Measurements from ENCODE around the gene TNS3.

TNS3 gene

DNA sequence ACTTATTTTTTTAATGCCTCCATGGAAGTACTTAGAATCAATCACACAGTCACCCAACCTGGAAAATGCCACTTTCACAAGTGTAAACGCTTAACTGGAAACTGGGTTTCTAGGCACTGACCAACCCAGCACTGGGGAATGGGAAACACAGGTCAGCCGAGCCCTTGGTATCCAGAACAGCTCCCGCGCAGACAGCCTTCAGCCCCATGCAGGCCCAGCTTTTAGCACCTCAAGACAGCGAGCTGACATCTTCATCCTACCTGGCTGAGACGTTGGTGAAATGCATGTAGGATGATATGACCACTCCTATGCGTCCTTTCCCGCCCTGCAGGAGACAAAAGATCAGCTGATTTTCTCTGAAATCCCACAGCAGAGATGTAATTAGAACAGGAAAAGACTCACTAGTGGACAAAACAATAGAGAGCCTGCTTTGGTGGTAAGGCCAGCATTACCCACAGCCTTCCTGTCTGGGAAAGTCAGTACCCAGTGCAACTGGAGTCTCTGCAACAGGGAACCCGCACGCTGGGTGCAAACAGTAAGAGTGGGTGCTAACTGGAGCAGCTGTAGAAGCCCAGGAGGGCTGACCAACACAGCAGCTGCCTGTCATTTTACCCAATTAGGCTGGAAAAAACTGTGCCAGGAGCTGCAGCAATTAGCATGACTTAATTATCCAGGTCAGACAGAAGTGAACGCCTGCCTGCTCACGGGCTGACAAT lies 153.7 kb downstream of the TNS3 start:
- DNase-seq (ENCODE audit: low read depth in 2 of 2), result no peak

DNA sequence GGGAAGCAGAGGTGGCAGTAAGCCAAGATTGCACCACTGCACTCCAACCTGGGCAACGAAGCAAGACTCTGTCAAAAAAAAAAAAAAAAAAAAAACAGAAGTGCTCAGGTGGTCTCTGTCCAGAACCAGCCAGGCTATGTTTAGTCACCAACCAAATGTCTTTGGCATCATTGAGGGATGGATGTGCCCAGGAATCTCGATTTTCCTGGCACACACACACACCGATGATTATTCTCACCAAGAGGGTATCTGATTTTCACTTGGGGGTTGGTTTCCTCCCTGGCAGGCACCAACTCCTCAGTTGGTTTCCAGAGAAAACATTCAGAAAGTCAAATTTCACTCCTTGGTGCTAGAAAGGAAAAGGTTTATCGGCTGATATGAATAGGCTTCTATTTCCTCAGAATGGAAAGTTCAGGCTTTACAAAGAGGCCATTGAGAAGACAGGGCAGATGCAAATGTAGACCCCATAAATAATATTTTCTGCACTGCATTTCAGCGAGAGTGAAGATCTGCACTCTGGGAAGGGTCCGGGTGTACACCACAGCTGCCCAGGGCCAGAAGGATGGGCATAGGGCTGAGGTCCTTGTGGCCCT lies 154.8 kb downstream of the TNS3 start:
- no peak for DNase-seq (ENCODE audit: low read depth in 2 of 2)

DNA sequence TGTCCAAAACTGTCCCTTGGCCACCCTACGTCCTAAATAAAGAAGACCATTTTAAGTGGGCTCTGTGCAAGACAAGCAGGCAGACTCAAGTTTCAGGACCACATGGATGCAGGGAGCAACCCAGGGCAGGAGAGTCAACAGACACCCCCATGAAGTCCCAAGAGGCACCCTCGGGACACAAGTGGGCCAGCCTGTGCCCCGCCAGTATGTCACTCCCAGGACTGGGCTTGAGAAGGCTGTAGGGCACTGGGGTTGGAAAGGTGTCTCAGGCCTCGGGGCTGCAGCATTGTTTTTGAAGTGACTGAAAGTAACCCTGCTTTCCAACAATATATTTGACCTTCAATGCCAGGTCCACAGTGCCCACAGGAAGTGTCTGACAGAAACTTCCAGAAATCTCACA lies 157.4 kb downstream of the TNS3 start:
- DNase-seq (ENCODE audit: low read depth in 2 of 2), result no peak

GRCh38 chr7:47423196-47423595 lies 158.7 kb downstream of the TNS3 start:
- no peak for DNase-seq (ENCODE audit: low read depth in 2 of 2)

DNA sequence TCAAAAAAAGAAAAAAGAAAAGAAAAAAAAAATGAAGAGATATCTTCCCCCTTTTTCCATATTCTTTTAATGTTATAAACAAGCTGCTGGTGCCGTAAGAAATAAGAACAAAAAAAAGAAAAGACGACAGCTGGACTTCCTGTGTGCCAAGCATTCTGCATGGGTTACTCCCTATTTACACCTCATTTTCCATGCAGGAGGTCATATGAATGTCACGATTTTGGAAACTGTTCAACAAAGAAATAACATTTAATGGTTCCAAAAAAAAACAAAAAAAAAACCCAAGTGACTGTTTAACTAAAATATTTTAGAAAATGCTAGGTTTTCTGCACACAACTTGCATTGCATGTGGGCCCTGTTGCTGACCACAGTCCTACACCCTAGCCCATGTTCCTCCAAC lies 159.3 kb downstream of the TNS3 start:
- DNase-seq (ENCODE audit: low read depth in 2 of 2), result no peak

- no peak for DNase-seq (ENCODE audit: low read depth in 2 of 2)
These were observed 160.5 kb downstream of the TNS3 start for GRCh38 chr7:47421456-47421855.

DNA sequence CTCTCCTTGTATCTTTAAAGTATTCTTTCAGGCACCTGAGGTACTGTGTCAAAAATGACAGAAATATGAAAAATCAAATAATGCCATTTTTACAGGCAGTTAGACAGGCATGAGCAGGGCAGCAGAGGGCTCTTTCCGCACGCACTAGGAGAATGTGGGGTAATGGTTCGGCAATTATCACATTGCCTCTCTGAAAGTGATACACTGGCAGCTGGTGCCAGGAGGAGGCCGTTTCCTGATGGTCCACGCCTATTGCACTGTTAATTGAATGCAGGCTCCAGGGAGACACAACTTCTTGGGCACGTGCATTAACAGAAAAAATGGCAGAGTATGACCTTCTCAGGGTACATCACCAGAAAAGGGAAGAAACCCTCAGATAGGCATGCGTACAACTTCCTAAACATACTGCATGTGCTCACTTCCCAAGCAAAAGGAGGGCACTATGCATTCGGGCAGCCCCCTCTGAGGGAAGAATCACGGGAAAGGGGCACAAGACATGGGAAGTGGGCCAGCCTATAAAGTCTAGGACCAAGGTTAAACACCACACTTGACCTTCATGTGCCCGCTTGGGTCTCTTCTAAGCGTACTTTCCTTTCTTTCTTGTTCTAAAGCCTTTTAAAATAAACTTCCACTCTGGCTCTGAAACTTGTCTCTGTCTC lies 161.7 kb downstream of the TNS3 start:
- DNase-seq (ENCODE audit: low read depth in 2 of 2), result no peak

- DNase-seq (ENCODE audit: low read depth in 2 of 2), result no peak
These were observed 162.4 kb downstream of the TNS3 start for GRCh38 chr7:47419471-47419870.

- no peak for DNase-seq (ENCODE audit: low read depth in 2 of 2)
These were observed 163.2 kb downstream of the TNS3 start for GRCh38 chr7:47418601-47419309.

DNA sequence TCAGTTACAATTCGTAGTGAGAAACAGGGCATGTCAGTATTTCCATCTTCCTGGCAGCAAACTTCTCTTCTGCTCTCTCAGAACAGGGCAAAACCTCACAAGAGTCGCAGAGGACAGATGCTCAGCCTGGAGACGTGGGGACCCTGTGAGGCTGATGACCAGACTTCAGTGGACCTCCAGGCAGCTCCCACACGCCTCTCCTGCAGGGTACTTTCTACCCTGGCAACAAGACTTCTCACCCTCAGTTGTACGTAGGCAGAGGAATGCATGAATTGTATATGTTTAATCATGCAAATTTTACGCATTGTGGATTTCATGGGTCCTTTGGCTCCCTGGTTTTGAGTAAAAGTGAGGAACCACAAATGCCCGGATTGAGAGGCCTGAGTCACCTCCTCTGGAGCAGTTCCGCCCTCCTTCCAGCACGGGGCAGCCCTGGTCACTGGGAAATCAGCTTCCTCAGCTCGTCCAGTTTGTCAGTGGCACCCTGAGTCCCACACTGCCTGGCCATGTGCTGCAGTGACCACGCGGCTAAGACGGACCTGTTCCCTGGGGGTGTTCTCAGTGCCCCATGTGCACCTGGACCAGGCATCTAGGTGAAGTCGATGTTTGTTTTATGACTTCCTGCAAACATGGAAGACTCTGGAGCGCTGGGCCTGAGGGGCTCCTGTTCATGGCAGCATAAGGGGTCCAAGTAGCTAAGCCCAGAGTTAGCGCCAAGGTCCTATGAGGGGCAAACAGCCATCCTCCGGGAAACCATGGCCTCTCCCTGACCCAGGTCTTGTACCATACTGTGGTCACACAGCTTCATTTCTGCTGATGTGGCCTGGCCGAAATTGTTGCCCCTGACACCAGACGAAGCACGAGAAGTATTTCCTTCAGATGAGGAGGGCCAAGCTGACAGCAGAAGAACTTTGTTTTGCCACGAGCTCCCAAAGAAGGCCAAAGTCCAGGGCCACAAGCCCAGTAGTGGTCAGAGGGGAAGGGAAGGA lies 165.1 kb downstream of the TNS3 start:
- no peak for DNase-seq (ENCODE audit: low read depth in 2 of 2)

DNA sequence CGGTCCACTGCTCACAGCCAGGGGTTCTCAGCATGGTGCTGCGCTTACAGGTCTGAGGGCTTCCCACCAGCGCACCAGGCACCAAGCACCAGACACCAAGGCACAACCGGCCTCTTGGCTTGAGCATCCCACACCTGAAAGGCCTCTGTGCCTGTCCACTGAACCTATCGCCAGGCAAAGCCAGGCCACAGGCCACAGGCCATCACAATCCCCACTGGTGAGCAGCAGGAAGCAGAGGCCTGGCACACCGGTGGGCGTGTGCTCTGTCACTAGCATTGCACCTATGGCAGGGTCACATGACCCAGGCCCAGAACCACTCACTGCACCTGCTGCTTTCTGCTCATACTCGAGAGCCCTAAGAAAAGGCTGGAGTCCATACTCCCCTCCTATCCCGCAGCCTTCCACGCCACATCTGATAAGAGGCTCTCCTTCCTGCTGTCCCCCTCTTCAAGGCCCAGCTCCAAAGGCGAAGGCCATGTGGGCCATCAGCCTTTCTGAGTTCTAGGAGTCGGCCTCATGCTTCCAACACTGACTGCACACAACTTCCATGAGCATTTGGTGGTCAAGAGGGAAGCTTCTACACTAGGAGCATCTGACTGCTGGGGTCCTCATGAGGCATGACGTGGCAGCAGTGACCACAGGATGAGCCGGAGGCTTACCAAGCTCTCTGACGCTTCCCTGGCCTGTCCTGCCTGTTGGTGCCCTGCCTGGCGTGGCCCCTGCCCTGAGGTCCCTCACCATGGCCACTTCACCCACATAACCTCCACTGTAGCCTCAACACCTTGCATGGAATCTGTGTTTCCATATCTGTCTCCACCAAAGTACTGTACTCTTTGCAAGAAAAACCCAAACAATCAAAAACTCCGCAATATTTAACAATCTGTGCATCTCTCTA lies 166.3 kb downstream of the TNS3 start:
- DNase-seq (ENCODE audit: low read depth in 2 of 2), result no peak

DNA sequence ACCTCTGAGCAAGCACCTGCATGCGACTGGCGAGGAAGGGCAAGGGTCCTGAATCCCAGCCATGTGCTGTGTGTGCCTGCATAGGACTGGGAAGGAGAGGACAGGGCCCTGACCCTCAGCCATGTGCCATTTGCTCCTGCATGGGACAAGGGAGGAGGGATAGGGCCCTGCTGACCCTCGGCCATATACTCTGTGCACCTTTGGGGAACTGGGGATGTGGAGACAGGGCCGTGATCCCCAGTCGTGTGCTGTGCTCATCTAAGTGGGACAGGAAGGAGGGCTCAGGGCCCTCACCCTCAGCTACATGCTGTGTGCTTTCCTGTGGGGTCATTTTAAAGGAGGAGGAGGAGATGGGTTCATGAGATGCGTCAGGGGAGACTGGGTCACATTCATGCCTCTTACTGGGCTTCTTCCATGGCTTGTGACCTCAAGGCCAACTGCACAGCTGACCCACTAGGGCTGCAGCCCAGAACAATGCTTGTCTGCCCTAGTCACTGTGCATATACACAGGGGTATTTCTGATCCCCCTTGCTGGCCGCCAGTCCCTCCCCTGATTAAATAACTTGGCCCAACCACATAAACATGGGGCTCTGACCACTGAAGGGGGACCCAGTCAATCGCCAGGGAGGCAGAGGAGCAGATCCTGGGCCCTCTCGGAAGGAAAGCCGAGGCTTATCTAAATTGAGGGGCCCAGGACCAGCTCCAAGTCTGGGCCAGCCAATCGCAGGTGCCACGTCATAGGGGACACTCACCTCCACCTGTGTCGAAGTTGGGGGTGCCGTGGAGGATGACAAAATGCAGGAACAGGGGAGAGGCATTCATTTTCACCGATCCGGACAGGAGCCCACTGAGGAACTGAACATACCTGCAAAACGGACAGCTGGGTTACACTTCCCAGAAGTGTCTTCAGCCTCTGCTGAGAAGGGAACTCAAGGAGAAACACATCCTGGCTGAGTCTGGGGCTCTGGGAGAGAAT lies 167.3 kb downstream of the TNS3 start:
- no peak for DNase-seq (ENCODE audit: low read depth in 2 of 2)

GRCh38 chr7:47413526-47414341 lies 168.2 kb downstream of the TNS3 start:
- no peak for DNase-seq (ENCODE audit: low read depth in 2 of 2)

- DNase-seq (ENCODE audit: low read depth in 2 of 2), result no peak
These were observed 170.0 kb downstream of the TNS3 start for GRCh38 chr7:47411901-47412300.

DNA sequence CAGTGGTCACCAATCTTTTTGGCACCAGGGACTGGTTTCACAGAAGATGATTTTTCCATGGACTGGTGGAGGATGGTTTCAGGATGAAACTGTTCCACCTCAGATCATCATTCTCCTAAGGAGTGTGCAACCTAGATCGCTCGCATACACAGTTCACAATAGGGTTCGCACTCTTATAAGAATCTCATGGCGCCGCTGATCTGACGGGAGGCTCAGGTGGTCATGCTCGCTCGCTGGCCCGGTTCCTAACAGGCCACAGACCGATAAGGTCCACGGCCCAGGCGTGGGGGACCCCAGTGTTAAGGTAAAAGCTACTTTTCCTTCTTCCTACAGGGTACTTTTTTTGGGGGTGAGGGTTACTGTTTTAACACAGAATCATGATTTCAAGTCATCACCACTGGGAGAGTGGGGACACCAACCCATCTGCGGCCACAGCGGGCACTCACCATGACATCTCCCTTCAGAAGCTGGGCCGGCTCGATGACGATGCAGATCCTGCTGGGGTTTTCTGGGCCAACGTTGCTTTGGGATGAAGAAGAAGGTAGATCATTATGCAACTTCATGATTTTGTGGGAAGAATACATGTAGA lies 170.5 kb downstream of the TNS3 start:
- no peak for DNase-seq (ENCODE audit: low read depth in 2 of 2)

GRCh38 chr7:47408675-47409074 lies 173.2 kb downstream of the TNS3 start:
- DNase-seq (ENCODE audit: low read depth in 2 of 2), result no peak

- DNase-seq (ENCODE audit: low read depth in 2 of 2), result no peak
These were observed 173.9 kb downstream of the TNS3 start for GRCh38 chr7:47407821-47408674.
